Pulmonary artery endothelial cell (primary cell): ENCODE data around the gene SEMA3G. TPM values are rescaled to one million over a fixed set of nuclear protein-coding genes. Genes with fewer than 3 reads are reported as not detected.

ENCODE experiments used
- DNase-seq: peaks from one replicate; pipeline ENCODE4 v3.0.0-alpha.2; 2011; ENCODE audit warnings: low read depth, low spot score
- total RNA-seq: library from RNA; depleted of rRNA; stranded (reverse); fragments of >200 nt; gene quantifications from 2 replicates; pipeline ENCODE4 v1.2.3, GENCODE V29; 2014

The SEMA3G gene
- total RNA-seq, 1 donor from 2014 or later = 6.4 TPM

- DNase-seq = no peak
Observed at GRCh38 chr3:52396907-52397591, 47.9 kb downstream of the SEMA3G start.

- no peak for DNase-seq
Observed at GRCh38 chr3:52396011-52396906, 48.6 kb downstream of the SEMA3G start.

GRCh38 chr3:52395503-52395865 is 49.4 kb downstream of the SEMA3G start:
- DNase-seq = no peak

GRCh38 chr3:52394751-52395502 is 50.0 kb downstream of the SEMA3G start:
- no peak for DNase-seq

GRCh38 chr3:52393959-52394670 is 50.8 kb downstream of the SEMA3G start:
- no peak for DNase-seq

- DNase-seq = no peak
Observed at GRCh38 chr3:52393131-52393807, 51.6 kb downstream of the SEMA3G start.

GRCh38 chr3:52392216-52392930 is 52.5 kb downstream of the SEMA3G start:
- no peak for DNase-seq

GRCh38 chr3:52391096-52391495 is 53.8 kb downstream of the SEMA3G start:
- DNase-seq = no peak

GRCh38 chr3:52388933-52389332 is 56.0 kb downstream of the SEMA3G start:
- no peak for DNase-seq

GRCh38 chr3:52388348-52388821 is 56.5 kb downstream of the SEMA3G start:
- DNase-seq = no peak

- DNase-seq = no peak
Observed at GRCh38 chr3:52387481-52387880, 57.4 kb downstream of the SEMA3G start.

GRCh38 chr3:52385157-52385556 is 59.7 kb downstream of the SEMA3G start:
- no peak for DNase-seq

- DNase-seq = no peak
Observed at GRCh38 chr3:52384019-52384761, 60.7 kb downstream of the SEMA3G start.

GRCh38 chr3:52383446-52383845 is 61.5 kb downstream of the SEMA3G start:
- DNase-seq = no peak

Other genes with a start within 250 kb of the SEMA3G start
- 44.6 and 58.4 TPM in 2 replicates for gene ALAS1, start 246.9 kb downstream of the SEMA3G start, total RNA-seq
- gene TLR9, start 219.5 kb downstream of the SEMA3G start, total RNA-seq = 0.04 TPM in 1 of 2 replicates, not detected in the other
- gene TWF2, start 205.9 kb downstream of the SEMA3G start, total RNA-seq = 117 and 154 TPM in 2 replicates
- gene PPM1M, start 199.3 kb downstream of the SEMA3G start, total RNA-seq = 15.5 and 15.9 TPM in 2 replicates
- 98.5 and 108 TPM in 2 replicates for gene WDR82, start 166.5 kb downstream of the SEMA3G start, total RNA-seq
- gene GLYCTK, start 157.3 kb downstream of the SEMA3G start, total RNA-seq = 14.3 and 20.6 TPM in 2 replicates
- 1.3 and 2.5 TPM in 2 replicates for gene DNAH1, start 128.8 kb downstream of the SEMA3G start, total RNA-seq
- 83.5 and 91.3 TPM in 2 replicates for gene BAP1, start 35.1 kb downstream of the SEMA3G start, total RNA-seq
- gene PHF7, start 34.4 kb downstream of the SEMA3G start, total RNA-seq = 3.5 and 5.3 TPM in 2 replicates
- gene TNNC1, start 8.9 kb upstream of the SEMA3G start, total RNA-seq = 0.18 TPM in 1 of 2 replicates, not detected in the other
- gene NISCH, start 10.5 kb upstream of the SEMA3G start, total RNA-seq = 57.2 and 88.7 TPM in 2 replicates
- 189 and 237 TPM in 2 replicates for gene STAB1, start 50.2 kb upstream of the SEMA3G start, total RNA-seq
- 50.1 and 53.8 TPM in 2 replicates for gene NT5DC2, start 88.8 kb upstream of the SEMA3G start, total RNA-seq
- 5.1 and 7.5 TPM in 2 replicates for gene UQCC5, start 91.5 kb upstream of the SEMA3G start, total RNA-seq
- gene PBRM1, start 240.8 kb upstream of the SEMA3G start, total RNA-seq = 63.0 and 92.9 TPM in 2 replicates
- gene GNL3, start 240.9 kb upstream of the SEMA3G start, total RNA-seq = 124 and 133 TPM in 2 replicates